GM12878 (cell line): ENCODE results near the gene HMCN2. TPM values are rescaled to one million over a fixed set of nuclear protein-coding genes. Genes with fewer than 3 reads are reported as not detected.

Experiments
- ATAC-seq: fragments of 200-7000 bp; cut with Tn5 transposase; 3 replicates; pipeline ENCODE4 v1.9.1; 2020; ENCODE audit warnings: mild to moderate bottlenecking, moderate library complexity
- BruUV-seq: library from RNA; stranded (reverse); fragments of 400-500 nt; replicated peaks from 2 replicates; lab custom pipeline; 2021; lab: Mats Ljungman, UMichigan
- CTCF ChIA-PET: fragments of 300-600 bp; sonication (Branson Sonifier 250); formaldehyde crosslinking; extraction: SDS; loops from one replicate; lab custom pipeline; 2021; ENCODE audit warnings: inconsistent platforms; lab: Yijun Ruan, JAX
- POLR2A ChIA-PET: fragments of 350-600 bp; formaldehyde crosslinking; extraction: SDS; loops from one replicate; lab custom pipeline; 2021; ENCODE audit warnings: inconsistent platforms; lab: Charles Lee
- RAD21 ChIA-PET: fragments of 300-600 bp; sonication (Branson Sonifier 250); formaldehyde crosslinking; loops from one replicate; lab custom pipeline; 2023; ENCODE audit warnings: antibody characterized with exemption; ENCODE audit not compliant: unreplicated experiment; lab: Charles Lee
- SMC1A ChIA-PET: fragments of 300-600 bp; sonication (Branson Sonifier 250); formaldehyde crosslinking; loops from one replicate; lab custom pipeline; 2023; ENCODE audit not compliant: unreplicated experiment, uncharacterized antibody; lab: Charles Lee
- DNase-seq: peaks from one replicate; pipeline ENCODE4 v3.0.0-alpha.2; 2011; ENCODE audit warnings: low read depth, low spot score
- FAIRE-seq: peaks from 3 replicates; lab custom pipeline; 2011; peaks lifted over from hg19 to GRCh38; lab: Jason Lieb, UNC
- H2AFZ ChIP-seq: 2 replicates; pipeline ENCODE4 v1.6.0; 2011; ENCODE audit warnings: low read depth, low read length, control low read depth; ENCODE audit not compliant: control insufficient read depth
- H3K27ac ChIP-seq: 2 replicates; pipeline ENCODE4 v1.5.1; 2011; ENCODE audit warnings: control low read depth; ENCODE audit not compliant: control insufficient read depth, insufficient read depth
- H3K27me3 ChIP-seq, 2 experiments: replicated peaks in 1 of 2; 2 replicates each; pipeline versions ENCODE4 v1.6.0 to v1.6.1; 2011; ENCODE audit warnings: low read length in 1 of 2; ENCODE audit not compliant: control insufficient read depth in 2 of 2, insufficient read depth in 2 of 2
- H3K36me3 ChIP-seq, 2 experiments: 2 replicates each; pipeline ENCODE4 v1.5.1; 2011; ENCODE audit warnings: low read length in 1 of 2; ENCODE audit not compliant: control insufficient read depth in 2 of 2, insufficient read depth in 2 of 2
- H3K4me1 ChIP-seq: 2 replicates; pipeline ENCODE4 v1.6.1; 2011; ENCODE audit warnings: mild to moderate bottlenecking, low read length, moderate library complexity, mixed read lengths; ENCODE audit not compliant: control insufficient read depth, insufficient read depth
- H3K4me2 ChIP-seq: 2 replicates; pipeline ENCODE4 v1.6.0; 2011; ENCODE audit warnings: control low read depth; ENCODE audit not compliant: control insufficient read depth, insufficient read depth
- H3K4me3 ChIP-seq: fragments of 200-600 bp; sonication (generic); 2 replicates; pipeline ENCODE4 v1.5.1; 2016
- H3K79me2 ChIP-seq: 2 replicates; pipeline ENCODE4 v1.6.0; 2011; ENCODE audit warnings: low read length; ENCODE audit not compliant: control insufficient read depth, insufficient read depth
- H3K9ac ChIP-seq: 2 replicates; pipeline ENCODE4 v1.8.0; 2011; ENCODE audit warnings: low read length, control low read depth, mixed read lengths; ENCODE audit not compliant: control insufficient read depth, insufficient read depth
- H3K9me3 ChIP-seq: replicated peaks from 3 replicates; pipeline ENCODE4 v1.5.1; 2011; ENCODE audit warnings: mild to moderate bottlenecking, low read length; ENCODE audit not compliant: control insufficient read depth, insufficient read depth
- H4K20me1 ChIP-seq: 2 replicates; pipeline ENCODE4 v1.6.0; 2011; ENCODE audit not compliant: control insufficient read depth, insufficient read depth
- BHLHE40 ChIP-seq, 2 experiments: fragments of 450-650 bp in 1 of 2; IDR thresholded peaks; 2 replicates each; pipeline ENCODE4 v1.6.1; 2011 to 2017; ENCODE audit warnings: low read depth in 2 of 2, borderline replicate concordance in 1 of 2, improper control_type of control experiment in 1 of 2, low read length in 1 of 2, mild to moderate bottlenecking in 1 of 2
- EED ChIP-seq: sonication (generic); IDR thresholded peaks from 2 replicates; pipeline ENCODE4 v1.6.1; 2016; ENCODE audit warnings: antibody characterized with exemption, low read depth
- FOS ChIP-seq: IDR thresholded peaks from 3 replicates; pipeline ENCODE4 v1.6.1; 2011; ENCODE audit warnings: borderline replicate concordance; ENCODE audit not compliant: insufficient read length; ENCODE audit errors: extremely low read depth
- LARP7 ChIP-seq: fragments of 450-650 bp; IDR thresholded peaks from 2 replicates; pipeline ENCODE4 v1.6.1; 2017; ENCODE audit warnings: mild to moderate bottlenecking
- NFXL1 ChIP-seq: fragments of 450-650 bp; IDR thresholded peaks from 2 replicates; pipeline ENCODE4 v1.6.1; 2017; ENCODE audit warnings: antibody characterized with exemption, mild to moderate bottlenecking, borderline replicate concordance
- RCOR1 ChIP-seq: conservative IDR thresholded peaks from 2 replicates; pipeline ENCODE4 v1.6.1; 2012; ENCODE audit warnings: low read depth, low read length, improper control_type of control experiment
- SIX5 ChIP-seq: IDR thresholded peaks from 2 replicates; pipeline ENCODE4 v1.6.1; 2011; ENCODE audit warnings: mild to moderate bottlenecking, low read depth, low read length, moderate library complexity; ENCODE audit not compliant: severe bottlenecking
- SMAD1 ChIP-seq: fragments of 450-650 bp; IDR thresholded peaks from 2 replicates; pipeline ENCODE4 v1.6.1; 2018; ENCODE audit warnings: mild to moderate bottlenecking, low read depth; ENCODE audit not compliant: partially characterized antibody
- SMARCA5 ChIP-seq: fragments of 450-650 bp; IDR thresholded peaks from 2 replicates; pipeline ENCODE4 v1.6.1; 2017; ENCODE audit warnings: mild to moderate bottlenecking
- SMC3 ChIP-seq: IDR thresholded peaks from 2 replicates; pipeline ENCODE4 v1.6.1; 2011; ENCODE audit warnings: low read length, improper control_type of control experiment, borderline replicate concordance
- STAT3 ChIP-seq: IDR thresholded peaks from 2 replicates; pipeline ENCODE4 v1.6.1; 2011; ENCODE audit warnings: low read depth, low read length, improper control_type of control experiment
- TBL1XR1 ChIP-seq: IDR thresholded peaks from 2 replicates; pipeline ENCODE4 v1.6.1; 2012; ENCODE audit warnings: low read depth, low read length, improper control_type of control experiment
- ZBED1 ChIP-seq: IDR thresholded peaks from 2 replicates; pipeline ENCODE4 v1.6.1; 2016; ENCODE audit warnings: borderline replicate concordance
- ZNF274 ChIP-seq: IDR thresholded peaks from one replicate; pipeline ENCODE4 v1.8.0; 2011; ENCODE audit not compliant: insufficient read length, insufficient read depth
- WGBS: methylation state at CpG from one replicate; pipeline ENCODE4 v1.1.6; 2016; ENCODE audit warnings: low lambda C conversion rate; ENCODE audit not compliant: insufficient replicate concordance, insufficient coverage; ENCODE audit errors: missing lambda C conversion rate; 5-methylcytosine and 5-hydroxymethylcytosine counted together
- in situ Hi-C: fragments of 300-500 bp; cut with MboI; formaldehyde crosslinking; loops from 9 replicates; pipeline ENCODE4 v1.14.3; 2018; ENCODE audit warnings: mixed read lengths
- intact Hi-C: fragments of 100-400 bp; cut with micrococcal nuclease; formaldehyde crosslinking; loops from one replicate; pipeline ENCODE4 v1.14.2; 2022; ENCODE audit not compliant: unreplicated experiment
- polyA plus RNA-seq, 11 experiments: library from polyadenylated mRNA; depleted of rRNA in 4 of 11; unstranded in 6 of 11; stranded (reverse) in 5 of 11; fragments of >200 nt; fragmentation: Nextera tagmentation in 4 of 11; fragmentation: Illumina TruSeq in 1 of 11; extraction: Ambion mirVana in 4 of 11; extraction: Trizol in 1 of 11; gene quantifications; 1 replicate in 1 of 11; 2 replicates in 10 of 11; pipeline versions ENCODE4 v1.2.1 to v1.2.3, GENCODE V29; 2011 to 2016; ENCODE audit warnings: inconsistent platforms in 2 of 11, missing spikeins in 2 of 11, low read depth in 1 of 11
- total RNA-seq, 4 experiments: library from RNA; depleted of rRNA in 3 of 4; stranded (reverse); fragments of >200 nt in 3 of 4; fragmentation: Illumina TruSeq in 1 of 4; extraction: Trizol in 1 of 4; gene quantifications; 2 replicates each; pipeline versions ENCODE4 v1.2.1 to v1.2.3, GENCODE V29; 2013 to 2021
- TF ChIP-seq, protein P1 (sequence below): fragments of 450-650 bp; IDR thresholded peaks from 2 replicates; pipeline ENCODE4 v1.6.1; 2017; ENCODE audit warnings: mild to moderate bottlenecking
- TF ChIP-seq, protein P2 (sequence below): fragments of 450-650 bp; IDR thresholded peaks from 2 replicates; pipeline ENCODE4 v1.6.1; 2018; ENCODE audit warnings: mild to moderate bottlenecking, low read depth, moderate library complexity; ENCODE audit not compliant: partially characterized antibody
- TF ChIP-seq, protein P3 (sequence below), 3 experiments: IDR thresholded peaks in 2 of 3; conservative IDR thresholded peaks in 1 of 3; 2 replicates each; pipeline ENCODE4 v1.5.1; 2011; ENCODE audit warnings: low read depth in 3 of 3, low read length in 3 of 3, mild to moderate bottlenecking in 3 of 3, control low read depth in 2 of 3, moderate library complexity in 2 of 3, inconsistent platforms in 1 of 3, mixed read lengths in 1 of 3; ENCODE audit not compliant: control insufficient read depth in 2 of 3, insufficient read depth in 1 of 3; ENCODE audit errors: extremely low read depth in 1 of 3

HMCN2 gene
- total and polyA plus RNA-seq, 10 of the 15 experiments (the other 5 are each of a cell fraction or from before 2014, with no cell fraction given), result 0.04 TPM; not detected in 9

DNA sequence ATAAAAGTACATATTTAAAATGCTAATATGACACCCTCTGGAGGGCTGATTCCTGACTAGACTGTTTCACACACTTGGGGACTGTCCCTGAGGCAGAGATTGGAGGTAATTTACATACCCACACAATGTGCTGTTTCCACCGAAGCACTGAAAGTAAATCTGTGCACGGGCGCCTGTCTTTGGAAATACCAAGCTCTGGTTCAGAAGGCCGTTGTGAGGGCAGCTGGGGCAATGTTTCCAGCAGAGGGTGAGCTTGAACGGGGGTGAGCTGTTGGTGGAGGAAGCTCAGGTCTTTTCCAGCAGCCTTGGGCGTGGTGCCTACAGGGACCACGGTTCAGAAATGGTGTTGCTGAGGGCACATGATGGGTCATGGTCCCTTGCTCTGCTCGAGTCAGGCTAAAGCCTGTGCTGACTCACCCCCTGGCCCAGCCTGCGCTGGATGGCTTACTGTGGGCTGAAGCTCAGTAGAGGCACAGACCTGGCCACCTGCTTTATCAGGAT lies 25.8 kb upstream of the HMCN2 start:
- ATAC-seq, result peak; percentile 73
- in situ Hi-C loops, result loop anchor here (5.0 to 10.0 kb wide), 2 partner anchors 127 to 365 kb away; no protein-coding TSS in a partner anchor
- TF ChIP-seq SMARCA5 (no peak), RCOR1 (peak; percentile 77; the same call in 1 of the 2 replicates), LARP7 (no peak), BHLHE40 (IDR thresholded peaks at IDR 0.05; ENCODE audit: borderline replicate concordance in 1 of 2, low read depth in 2 of 2, low read length in 1 of 2) (peak; percentile 73 to 82; a peak in 3 of 4 replicates), STAT3 (no peak), ZBED1 (no peak), FOS (no peak), SIX5 (no peak), EED (no peak), ZNF274 (no peak), TBL1XR1 (no peak), SMAD1 (no peak), NFXL1 (no peak), SMC3 (no peak)
- TF ChIP-seq, protein P1, sequence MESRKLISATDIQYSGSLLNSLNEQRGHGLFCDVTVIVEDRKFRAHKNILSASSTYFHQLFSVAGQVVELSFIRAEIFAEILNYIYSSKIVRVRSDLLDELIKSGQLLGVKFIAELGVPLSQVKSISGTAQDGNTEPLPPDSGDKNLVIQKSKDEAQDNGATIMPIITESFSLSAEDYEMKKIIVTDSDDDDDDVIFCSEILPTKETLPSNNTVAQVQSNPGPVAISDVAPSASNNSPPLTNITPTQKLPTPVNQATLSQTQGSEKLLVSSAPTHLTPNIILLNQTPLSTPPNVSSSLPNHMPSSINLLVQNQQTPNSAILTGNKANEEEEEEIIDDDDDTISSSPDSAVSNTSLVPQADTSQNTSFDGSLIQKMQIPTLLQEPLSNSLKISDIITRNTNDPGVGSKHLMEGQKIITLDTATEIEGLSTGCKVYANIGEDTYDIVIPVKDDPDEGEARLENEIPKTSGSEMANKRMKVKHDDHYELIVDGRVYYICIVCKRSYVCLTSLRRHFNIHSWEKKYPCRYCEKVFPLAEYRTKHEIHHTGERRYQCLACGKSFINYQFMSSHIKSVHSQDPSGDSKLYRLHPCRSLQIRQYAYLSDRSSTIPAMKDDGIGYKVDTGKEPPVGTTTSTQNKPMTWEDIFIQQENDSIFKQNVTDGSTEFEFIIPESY, result no peak
- TF ChIP-seq, protein P2, sequence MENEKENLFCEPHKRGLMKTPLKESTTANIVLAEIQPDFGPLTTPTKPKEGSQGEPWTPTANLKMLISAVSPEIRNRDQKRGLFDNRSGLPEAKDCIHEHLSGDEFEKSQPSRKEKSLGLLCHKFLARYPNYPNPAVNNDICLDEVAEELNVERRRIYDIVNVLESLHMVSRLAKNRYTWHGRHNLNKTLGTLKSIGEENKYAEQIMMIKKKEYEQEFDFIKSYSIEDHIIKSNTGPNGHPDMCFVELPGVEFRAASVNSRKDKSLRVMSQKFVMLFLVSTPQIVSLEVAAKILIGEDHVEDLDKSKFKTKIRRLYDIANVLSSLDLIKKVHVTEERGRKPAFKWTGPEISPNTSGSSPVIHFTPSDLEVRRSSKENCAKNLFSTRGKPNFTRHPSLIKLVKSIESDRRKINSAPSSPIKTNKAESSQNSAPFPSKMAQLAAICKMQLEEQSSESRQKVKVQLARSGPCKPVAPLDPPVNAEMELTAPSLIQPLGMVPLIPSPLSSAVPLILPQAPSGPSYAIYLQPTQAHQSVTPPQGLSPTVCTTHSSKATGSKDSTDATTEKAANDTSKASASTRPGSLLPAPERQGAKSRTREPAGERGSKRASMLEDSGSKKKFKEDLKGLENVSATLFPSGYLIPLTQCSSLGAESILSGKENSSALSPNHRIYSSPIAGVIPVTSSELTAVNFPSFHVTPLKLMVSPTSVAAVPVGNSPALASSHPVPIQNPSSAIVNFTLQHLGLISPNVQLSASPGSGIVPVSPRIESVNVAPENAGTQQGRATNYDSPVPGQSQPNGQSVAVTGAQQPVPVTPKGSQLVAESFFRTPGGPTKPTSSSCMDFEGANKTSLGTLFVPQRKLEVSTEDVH, result no peak
- TF ChIP-seq, protein P3, sequence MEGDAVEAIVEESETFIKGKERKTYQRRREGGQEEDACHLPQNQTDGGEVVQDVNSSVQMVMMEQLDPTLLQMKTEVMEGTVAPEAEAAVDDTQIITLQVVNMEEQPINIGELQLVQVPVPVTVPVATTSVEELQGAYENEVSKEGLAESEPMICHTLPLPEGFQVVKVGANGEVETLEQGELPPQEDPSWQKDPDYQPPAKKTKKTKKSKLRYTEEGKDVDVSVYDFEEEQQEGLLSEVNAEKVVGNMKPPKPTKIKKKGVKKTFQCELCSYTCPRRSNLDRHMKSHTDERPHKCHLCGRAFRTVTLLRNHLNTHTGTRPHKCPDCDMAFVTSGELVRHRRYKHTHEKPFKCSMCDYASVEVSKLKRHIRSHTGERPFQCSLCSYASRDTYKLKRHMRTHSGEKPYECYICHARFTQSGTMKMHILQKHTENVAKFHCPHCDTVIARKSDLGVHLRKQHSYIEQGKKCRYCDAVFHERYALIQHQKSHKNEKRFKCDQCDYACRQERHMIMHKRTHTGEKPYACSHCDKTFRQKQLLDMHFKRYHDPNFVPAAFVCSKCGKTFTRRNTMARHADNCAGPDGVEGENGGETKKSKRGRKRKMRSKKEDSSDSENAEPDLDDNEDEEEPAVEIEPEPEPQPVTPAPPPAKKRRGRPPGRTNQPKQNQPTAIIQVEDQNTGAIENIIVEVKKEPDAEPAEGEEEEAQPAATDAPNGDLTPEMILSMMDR (IDR thresholded peaks at IDR 0.05 in 2 of 3, conservative IDR thresholded peaks at IDR 0.05 in 1 of 3; ENCODE audit: control insufficient read depth in 2 of 3, extremely low read depth in 1 of 3, insufficient read depth in 1 of 3, low read depth in 3 of 3, low read length in 3 of 3), result peak in 1 of 3 experiments; percentile 8; a peak in 1 of 6 replicates

More for the DNA sequence above, 25.8 kb upstream of the HMCN2 start:
- Histone ChIP-seq H4K20me1 (no peaks in the 10 kb centered on the region), H3K27me3 (no peaks in the 10 kb centered on the region), H3K4me3 (no peak overlapping the region), H3K9ac (no peak overlapping the region), H3K36me3 (no peaks in the 10 kb centered on the region), H2AFZ (no peak overlapping the region), H3K27ac (no peak overlapping the region), H3K4me1 (peaks cover 19% of the 10 kb centered on the region), H3K79me2 (no peaks in the 10 kb centered on the region), H3K9me3 (no peaks in the 10 kb centered on the region), H3K4me2 (peak overlapping the region; percentile 19)
- SMC1A ChIA-PET, result interaction anchor here (6.2 kb wide), 1 partner anchor 133 kb away, joined by 46 read pairs; no protein-coding TSS in a partner anchor
- RAD21 ChIA-PET, result interaction anchor here (0.9 to 3.9 kb wide), 4 partner anchors 10 to 144 kb away, joined by 3 to 20 read pairs (median 5); no protein-coding TSS in a partner anchor
- BruUV-seq, result no TSS peak
- POLR2A ChIA-PET, result no interaction called here
- WGBS, result 0% methylated on average over 9 of the region's 9 CpGs
- FAIRE-seq (peak; percentile 86), DNase-seq (peak; percentile 31)
- intact Hi-C loops, result loop anchor here (5.0 kb wide), 2 partner anchors 103 to 112 kb away; no protein-coding TSS in a partner anchor
- CTCF ChIA-PET, result interaction anchor here (1.3 to 6.4 kb wide), 5 partner anchors 15 to 442 kb away, joined by 3 to 96 read pairs (median 5); no protein-coding TSS in a partner anchor
